Measurements from ENCODE around the gene SIRPD.

The SIRPD gene

GRCh38 chr20:1494436-1494835 is 63.1 kb downstream of the SIRPD start:
- DNase-seq (ENCODE audit: low spot score) = no peak

DNA sequence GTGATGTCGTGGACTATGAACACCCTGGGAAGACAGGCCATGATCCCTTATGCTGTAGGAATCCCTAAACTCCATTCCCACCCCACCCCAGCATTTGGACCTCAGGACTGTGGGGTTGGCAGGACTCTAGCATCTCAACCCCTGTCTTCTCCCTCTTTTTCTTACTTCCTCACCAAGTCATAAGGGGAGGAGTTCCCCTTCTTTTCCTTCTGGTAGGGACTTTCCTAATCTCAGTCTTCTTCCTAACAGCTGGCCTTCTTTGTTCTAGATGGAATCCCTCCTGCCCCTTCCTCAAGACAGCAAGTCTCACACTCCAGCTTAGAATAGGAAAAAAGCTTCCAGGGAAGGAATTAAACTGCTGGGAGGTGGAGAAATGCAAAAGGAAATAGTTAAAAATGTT is 64.0 kb downstream of the SIRPD start:
- no peak for DNase-seq (ENCODE audit: low spot score)

DNA sequence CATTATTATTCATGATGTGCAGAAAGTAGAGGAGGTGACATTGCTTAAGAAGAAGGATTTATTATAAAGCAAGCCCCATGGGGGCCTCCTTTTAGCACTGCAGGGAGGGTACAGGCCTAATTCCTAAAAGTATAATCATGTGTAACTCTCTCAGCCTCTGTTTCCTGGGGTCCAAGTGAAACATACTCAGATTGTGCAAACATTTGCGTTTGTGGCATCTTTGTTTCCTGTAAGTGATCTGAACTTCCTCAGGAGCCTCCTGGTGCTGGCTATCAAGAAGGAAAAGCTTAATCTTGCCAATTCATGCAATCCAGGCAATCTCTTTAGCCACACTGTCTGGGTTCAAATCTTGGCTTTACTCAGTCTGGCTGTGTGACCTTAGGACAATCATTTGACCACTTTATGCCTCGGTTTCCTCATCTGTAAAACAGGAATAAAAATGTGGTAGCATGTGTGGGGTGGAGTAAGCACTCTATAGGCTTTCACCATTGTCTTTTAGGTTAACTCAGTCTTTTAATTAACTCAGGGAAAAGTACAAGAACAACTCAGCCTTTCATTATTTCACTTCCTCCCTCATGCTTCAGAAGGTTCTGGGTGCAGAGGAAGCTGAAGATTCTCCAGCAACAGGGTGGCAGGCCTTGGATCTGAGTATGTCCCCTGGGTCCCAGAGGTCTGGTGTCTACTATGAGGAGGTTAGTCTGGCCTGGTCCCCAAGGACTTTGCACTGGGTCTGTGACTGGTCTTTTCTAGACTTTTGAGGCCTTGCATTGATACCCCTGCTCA is 65.5 kb downstream of the SIRPD start:
- DNase-seq (ENCODE audit: low spot score) = no peak

- no peak for DNase-seq (ENCODE audit: low spot score)
Observed at GRCh38 chr20:1491281-1491840, 66.1 kb downstream of the SIRPD start, which contains the start of gene SIRPB2. TSS of gene SIRPB2 (minus strand) at chr20:1491420. CDS start at chr20:1491359, 61 bp downstream.

- no peak for DNase-seq (ENCODE audit: low spot score)
Observed at GRCh38 chr20:1490643-1491195, 66.8 kb downstream of the SIRPD start.

DNA sequence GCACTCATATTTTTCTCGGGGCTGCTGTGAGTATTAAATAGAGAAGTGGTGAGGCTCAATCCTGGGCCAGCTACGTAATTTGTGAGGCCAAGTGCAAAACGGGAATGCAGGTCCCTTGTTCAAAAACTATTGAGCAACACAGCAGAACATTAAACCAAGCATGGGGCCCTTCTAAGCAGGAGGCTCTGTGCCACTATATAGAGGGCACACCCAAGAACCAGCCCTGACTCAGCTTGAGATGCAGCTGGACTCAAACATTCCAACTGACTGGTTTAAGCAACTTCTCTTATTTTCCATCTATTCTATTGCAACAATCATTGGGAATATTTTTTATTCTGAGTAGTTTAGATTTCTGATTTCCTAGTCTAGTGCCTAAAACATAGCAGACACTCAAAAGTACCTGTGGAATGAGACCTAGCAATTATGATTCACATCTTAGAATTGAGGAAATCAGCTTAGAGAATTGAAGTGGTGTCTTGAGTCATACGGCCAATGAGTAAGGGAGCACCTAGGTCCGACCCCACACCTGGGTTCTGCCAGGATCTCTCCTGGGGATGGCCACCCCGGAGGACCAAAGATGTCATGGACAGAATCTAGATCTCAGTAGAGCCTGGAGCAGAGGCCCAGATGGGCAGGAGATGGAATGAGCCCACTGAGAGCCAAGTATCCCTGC is 67.6 kb downstream of the SIRPD start:
- peak; percentile 30 for DNase-seq (ENCODE audit: low spot score)

- DNase-seq (ENCODE audit: low spot score) = no peak
Observed at GRCh38 chr20:1489325-1489724, 68.2 kb downstream of the SIRPD start.

DNA sequence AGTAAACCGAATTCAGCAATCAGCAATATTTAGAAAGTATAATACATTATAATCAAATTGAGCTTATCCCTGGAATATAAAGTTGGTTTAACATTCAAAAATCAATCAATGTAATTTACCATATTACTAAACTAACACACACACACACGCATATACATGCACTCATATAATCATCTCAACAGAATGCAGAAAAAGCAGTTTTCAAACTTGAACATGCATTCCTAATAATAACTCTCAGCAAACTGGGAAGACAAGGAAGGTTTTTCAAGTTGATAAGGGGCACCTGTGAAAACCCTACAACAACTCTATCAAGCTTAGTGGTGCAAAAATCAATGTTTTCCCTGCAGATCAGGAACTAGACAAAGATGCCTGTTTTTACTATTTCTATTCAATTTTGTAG is 70.9 kb downstream of the SIRPD start:
- DNase-seq (ENCODE audit: low spot score) = no peak

DNA sequence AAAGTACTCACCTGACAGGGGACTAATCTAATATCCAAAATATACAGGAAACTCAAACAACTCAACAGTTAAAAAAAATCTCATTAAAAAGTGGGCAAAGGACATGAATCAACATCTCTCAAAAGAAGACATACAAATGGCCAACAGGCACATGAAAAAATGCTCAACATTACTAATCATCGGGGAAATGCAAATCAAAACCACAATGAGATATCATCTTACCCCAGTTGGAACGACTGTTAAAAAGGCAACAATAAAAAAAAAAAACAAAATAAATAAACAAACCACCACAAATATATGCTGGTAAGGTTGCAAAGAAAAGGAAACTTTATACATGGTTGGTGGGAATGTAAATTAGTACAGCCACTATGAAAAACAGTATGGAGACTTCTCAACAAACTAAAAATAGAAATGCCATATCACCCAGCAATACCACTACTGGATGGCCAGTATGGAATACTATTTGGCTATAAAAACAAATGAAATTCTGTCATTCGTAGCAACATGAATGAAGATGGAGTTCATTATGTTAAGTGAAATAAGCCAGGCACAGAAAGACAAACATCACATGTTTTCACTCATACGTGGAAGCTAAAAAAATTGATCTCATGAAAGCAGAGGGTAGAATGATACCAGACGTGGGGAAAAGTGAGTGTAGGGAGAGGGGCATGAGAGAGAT is 72.9 kb downstream of the SIRPD start:
- DNase-seq (ENCODE audit: low spot score) = no peak
